A673 (cell line): Measurements from ENCODE around the gene PARVB.

Source experiments
- EZH2 ChIP-seq: fragments of 200-600 bp; sonication (generic); IDR thresholded peaks from 2 replicates; pipeline ENCODE4 v1.6.1; 2017; ENCODE audit warnings: borderline replicate concordance, low read depth, mild to moderate bottlenecking, mixed read lengths, antibody characterized with exemption, low read length; ENCODE audit not compliant: poor library complexity, severe bottlenecking
- TF ChIP-seq, protein P1 (sequence below): fragments of 300-800, 200-600 bp; sonication (generic); conservative IDR thresholded peaks from 2 replicates; pipeline ENCODE4 v1.5.1; 2017; ENCODE audit warnings: low read depth, mild to moderate bottlenecking, antibody characterized with exemption, low read length, moderate library complexity, mixed read lengths

- TF ChIP-seq, protein P1, sequence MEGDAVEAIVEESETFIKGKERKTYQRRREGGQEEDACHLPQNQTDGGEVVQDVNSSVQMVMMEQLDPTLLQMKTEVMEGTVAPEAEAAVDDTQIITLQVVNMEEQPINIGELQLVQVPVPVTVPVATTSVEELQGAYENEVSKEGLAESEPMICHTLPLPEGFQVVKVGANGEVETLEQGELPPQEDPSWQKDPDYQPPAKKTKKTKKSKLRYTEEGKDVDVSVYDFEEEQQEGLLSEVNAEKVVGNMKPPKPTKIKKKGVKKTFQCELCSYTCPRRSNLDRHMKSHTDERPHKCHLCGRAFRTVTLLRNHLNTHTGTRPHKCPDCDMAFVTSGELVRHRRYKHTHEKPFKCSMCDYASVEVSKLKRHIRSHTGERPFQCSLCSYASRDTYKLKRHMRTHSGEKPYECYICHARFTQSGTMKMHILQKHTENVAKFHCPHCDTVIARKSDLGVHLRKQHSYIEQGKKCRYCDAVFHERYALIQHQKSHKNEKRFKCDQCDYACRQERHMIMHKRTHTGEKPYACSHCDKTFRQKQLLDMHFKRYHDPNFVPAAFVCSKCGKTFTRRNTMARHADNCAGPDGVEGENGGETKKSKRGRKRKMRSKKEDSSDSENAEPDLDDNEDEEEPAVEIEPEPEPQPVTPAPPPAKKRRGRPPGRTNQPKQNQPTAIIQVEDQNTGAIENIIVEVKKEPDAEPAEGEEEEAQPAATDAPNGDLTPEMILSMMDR, result no peak
- TF ChIP-seq EZH2, result no peak
Measured at GRCh38 chr22:44159221-44159620, 135.1 kb downstream of the PARVB start.
